IPS DF 4.7 (cell line): Measurements from ENCODE around the gene HYLS1.

ENCODE experiments used
- DNase-seq: peaks from one replicate; pipeline ENCODE4 v3.0.0-alpha.2; 2013; ENCODE audit warnings: low spot score; ENCODE audit errors: extremely low read depth

The HYLS1 gene

GRCh38 chr11:125948278-125949051 lies 61.0 kb downstream of the HYLS1 start:
- DNase-seq: no peak

- DNase-seq: no peak
Observed at GRCh38 chr11:125949271-125950177, 62.1 kb downstream of the HYLS1 start.

GRCh38 chr11:125950178-125950490 lies 62.7 kb downstream of the HYLS1 start:
- no peak for DNase-seq
